Left cardiac atrium (tissue), 4 donors: ENCODE data around the gene SNX2. TPM values are rescaled to one million over a fixed set of nuclear protein-coding genes. Genes with fewer than 3 reads are reported as not detected.

Experiments used
- ATAC-seq, 2 donors: fragments of 200-7000 bp; cut with Tn5 transposase; one replicate each; pipeline ENCODE4 v1.9.1; 2020; ENCODE audit warnings: mild to moderate bottlenecking in 2 of 2, moderate library complexity in 2 of 2
- DNase-seq: peaks from one replicate; pipeline ENCODE4 v3.0.0-alpha.2; 2020
- intact Hi-C, 2 donors: fragments of 100-400 bp; cut with DNase I; formaldehyde crosslinking; loops; one replicate each; pipeline versions ENCODE4 v1.14.1 to v1.15.1; 2022 to 2023
- total RNA-seq, 2 donors: library from RNA; stranded (reverse); fragmentation: NEBNext Ultra II Directional; extraction: Animal tissue kit (Norgen Biotek cat#: 25700); gene quantifications; one replicate each; pipeline ENCODE4 v1.2.1, GENCODE V29; 2021
- donor health status: DM: no; HTN: yes; CAD: no.
- donor health status: DM: no; HTN: yes; CAD: no; lungs with severe emphysema.
- donor health status: DM: yes; HTN: yes; CAD: no.
- donor health status: Dilated cardiomyopathy.

SNX2 gene
- total RNA-seq, 2 donors from 2014 or later: 37.3 to 52.6 TPM

DNA sequence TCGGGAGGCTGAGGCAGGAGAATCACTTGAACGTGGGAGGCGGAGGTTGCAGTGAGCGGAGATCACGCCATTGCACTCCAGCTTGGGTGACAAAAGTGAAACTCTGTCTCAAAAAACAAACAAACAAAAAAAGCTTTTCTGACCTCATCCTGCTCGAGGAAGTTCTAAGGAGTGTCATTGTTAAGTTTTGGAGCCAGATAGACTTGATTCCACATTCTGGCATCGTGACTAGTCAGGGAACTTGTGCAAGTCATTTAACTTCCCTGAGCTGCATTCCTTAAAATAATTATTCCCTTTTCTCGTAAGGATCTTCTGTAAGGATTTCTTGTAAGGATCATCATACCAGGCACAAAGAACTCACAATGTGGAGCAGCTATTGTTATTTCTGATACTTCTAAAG, 96.8 kb downstream of the SNX2 start:
- ATAC-seq (no peak), DNase-seq (no peak)
- intact Hi-C loops: no loop called here

DNA sequence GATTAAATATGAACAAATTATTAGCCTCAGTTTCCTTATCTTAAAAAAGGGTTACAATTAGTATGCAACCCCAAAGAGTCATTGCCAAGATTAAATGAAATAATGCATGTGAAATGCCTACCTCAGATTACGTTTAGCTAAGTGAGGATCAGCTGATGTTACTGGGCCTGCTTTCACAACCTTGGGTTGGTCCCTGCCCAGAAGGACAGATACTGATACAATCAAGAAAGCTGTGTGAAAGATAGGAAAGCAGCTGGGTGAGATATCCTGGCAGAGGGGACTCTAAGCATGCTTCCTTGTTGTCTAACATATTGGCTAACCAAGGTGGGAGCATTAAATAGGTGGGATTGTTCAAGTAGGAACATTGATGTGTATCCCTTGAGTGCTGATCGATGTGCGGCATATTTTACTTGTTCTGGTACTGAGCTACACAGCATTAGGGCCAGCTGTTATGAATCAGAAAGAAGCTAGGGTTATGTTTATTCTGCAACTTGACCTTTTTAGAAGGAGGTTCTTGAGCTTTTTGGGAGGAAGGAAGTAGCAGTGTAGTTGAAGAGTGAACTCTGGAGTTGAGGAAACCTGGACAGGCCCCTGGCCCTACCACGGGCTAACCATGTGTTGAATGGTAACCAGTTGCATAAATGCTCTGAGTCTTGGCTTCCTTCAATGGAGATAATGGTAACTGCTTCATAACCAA, 99.4 kb downstream of the SNX2 start:
- intact Hi-C loops: no loop called here
- no peak for DNase-seq
- ATAC-seq: no peak

DNA sequence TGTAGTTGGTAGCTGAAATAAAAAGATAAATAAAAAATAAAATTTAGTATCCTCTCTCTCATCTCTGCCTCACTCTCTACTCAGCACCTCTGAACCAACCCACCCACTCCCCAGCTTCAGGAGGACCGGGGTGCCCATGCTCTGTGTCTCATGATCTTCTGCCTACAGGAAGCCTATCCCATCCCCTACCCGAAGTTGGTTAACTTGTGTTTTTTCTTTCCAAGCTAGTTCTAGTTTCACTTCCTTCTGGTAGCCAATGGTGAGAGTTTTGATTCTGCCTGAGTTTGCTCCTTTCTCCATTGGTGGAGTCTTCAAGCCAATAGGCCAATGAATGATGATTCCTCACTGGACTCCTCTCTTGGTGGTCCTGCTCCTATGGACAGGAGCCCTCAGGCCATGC, 102.6 kb downstream of the SNX2 start:
- intact Hi-C loops: no loop called here
- no peak for ATAC-seq
- no peak for DNase-seq

DNA sequence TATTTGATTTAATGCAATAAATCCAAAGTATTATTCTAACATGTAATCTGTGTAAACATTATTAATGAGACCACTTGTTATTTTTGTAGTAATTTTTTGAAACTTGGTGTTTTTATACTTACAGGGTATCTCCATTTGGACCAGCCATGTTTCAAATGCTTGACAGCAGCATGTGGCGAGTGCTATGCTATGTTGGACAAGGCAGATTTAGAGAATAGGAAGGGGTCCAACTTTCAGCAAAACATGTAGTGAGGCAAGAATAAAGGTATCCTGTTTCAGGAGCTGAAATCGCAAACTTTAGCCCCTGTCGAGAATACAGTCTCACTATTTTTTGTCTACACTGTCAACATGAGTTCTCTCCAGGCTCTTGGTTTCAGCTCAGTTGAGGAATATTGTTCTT, 104.2 kb downstream of the SNX2 start:
- no peak for DNase-seq
- intact Hi-C loops: no loop called here
- ATAC-seq: no peak

Other genes starting within 250 kb of the SNX2 start
- gene SNX24, start 70.5 kb downstream of the SNX2 start, total RNA-seq: 10 to 100 TPM; 11.1 to 15.1 TPM